H1 (cell line): ENCODE results near the gene PSMB1. TPM values are rescaled to one million over a fixed set of nuclear protein-coding genes. Genes with fewer than 3 reads are reported as not detected.
"Not testable (repeated sequence)": the region's sequence is repeated elsewhere in the genome, so short reads cannot be mapped to it uniquely, and the experiment has no call there.

Experiments
- CTCF ChIA-PET: fragments of 300-600 bp; sonication (Branson Sonifier 250); formaldehyde crosslinking; loops from one replicate; lab custom pipeline; 2021; ENCODE audit not compliant: partially characterized antibody; lab: Charles Lee
- POLR2A ChIA-PET: fragments of 300-600 bp; sonication (Branson Sonifier 250); formaldehyde crosslinking; loops from one replicate; lab custom pipeline; 2021; ENCODE audit warnings: inconsistent platforms; ENCODE audit not compliant: partially characterized antibody; lab: Charles Lee
- DNase-seq, 2 experiments: peaks; one replicate each; pipeline versions ENCODE4 v3.0.0 to v3.0.0-alpha.2; 2010 to 2022; ENCODE audit warnings: low spot score in 2 of 2, low read depth in 1 of 2, mixed read lengths in 1 of 2
- FAIRE-seq: peaks from 2 replicates; lab custom pipeline; 2011; peaks lifted over from hg19 to GRCh38; lab: Jason Lieb, UNC
- H2AFZ ChIP-seq: 2 replicates; pipeline ENCODE4 v1.8.1; 2012; ENCODE audit warnings: low read length, inconsistent platforms
- H2AK5ac ChIP-seq: 2 replicates; pipeline ENCODE4 v1.6.1; 2013; ENCODE audit warnings: low read depth, low read length
- H2BK120ac ChIP-seq: replicated peaks from 2 replicates; pipeline ENCODE3; 2013; ENCODE audit warnings: low read depth, low read length, inconsistent platforms
- H2BK12ac ChIP-seq: 2 replicates; pipeline ENCODE4 v1.6.1; 2013; ENCODE audit warnings: low read depth, low read length
- H2BK15ac ChIP-seq: 2 replicates; pipeline ENCODE4 v1.6.1; 2013; ENCODE audit warnings: low read length
- H2BK20ac ChIP-seq: 2 replicates; pipeline ENCODE4 v1.6.1; 2013; ENCODE audit warnings: low read length
- H2BK5ac ChIP-seq: 2 replicates; pipeline ENCODE4 v1.6.1; 2013; ENCODE audit warnings: low read depth, low read length
- H3K14ac ChIP-seq: 2 replicates; pipeline ENCODE4 v1.6.1; 2013; ENCODE audit warnings: inconsistent platforms; ENCODE audit not compliant: insufficient read length
- H3K18ac ChIP-seq: 2 replicates; pipeline ENCODE4 v1.6.1; 2013; ENCODE audit warnings: low read length; ENCODE audit errors: extremely low read depth
- H3K23ac ChIP-seq: 2 replicates; pipeline ENCODE4 v1.6.1; 2013; ENCODE audit warnings: inconsistent platforms; ENCODE audit not compliant: insufficient read length
- H3K23me2 ChIP-seq: 2 replicates; pipeline ENCODE4 v1.6.1; 2013; ENCODE audit warnings: low read depth, low read length
- H3K27ac ChIP-seq: 2 replicates; pipeline ENCODE4 v1.6.1; 2011; ENCODE audit warnings: low read depth, low read length, inconsistent platforms
- H3K27me3 ChIP-seq, 4 experiments: replicated peaks in 1 of 4; 1 replicate in 1 of 4; 2 replicates in 3 of 4; pipeline versions ENCODE4 v1.6.1 to v1.8.1; 2011 to 2013; ENCODE audit warnings: low read length in 3 of 4, mild to moderate bottlenecking in 3 of 4, inconsistent platforms in 2 of 4, mixed read lengths in 2 of 4, moderate library complexity in 1 of 4; ENCODE audit not compliant: control insufficient read depth in 3 of 4, insufficient read depth in 3 of 4; ENCODE audit errors: extremely low read depth in 1 of 4
- H3K36me3 ChIP-seq, 4 experiments: 2 replicates each; pipeline versions ENCODE4 v1.6.1 to v1.8.1; 2011 to 2013; ENCODE audit warnings: mild to moderate bottlenecking in 4 of 4, low read length in 3 of 4, moderate library complexity in 2 of 4, control low read depth in 1 of 4, inconsistent platforms in 1 of 4; ENCODE audit not compliant: insufficient read depth in 4 of 4, control insufficient read depth in 2 of 4
- H3K4ac ChIP-seq: replicated peaks from 2 replicates; pipeline ENCODE3; 2013; ENCODE audit warnings: low read length, low read depth, mixed read lengths, inconsistent platforms; ENCODE audit not compliant: insufficient read length
- H3K4me1 ChIP-seq, 4 experiments: replicated peaks in 1 of 4; 1 replicate in 1 of 4; 2 replicates in 3 of 4; pipeline versions ENCODE4 v1.6.1 to v1.8.1; 2011 to 2013; ENCODE audit warnings: low read length in 3 of 4, inconsistent platforms in 2 of 4, mixed read lengths in 1 of 4; ENCODE audit not compliant: insufficient read depth in 4 of 4, control insufficient read depth in 3 of 4
- H3K4me2 ChIP-seq, 2 experiments: 2 replicates each; pipeline versions ENCODE4 v1.6.1 to v1.8.1; 2011 to 2013; ENCODE audit warnings: low read depth in 2 of 2, low read length in 2 of 2, control low read depth in 1 of 2, inconsistent platforms in 1 of 2, mild to moderate bottlenecking in 1 of 2; ENCODE audit not compliant: insufficient read depth in 1 of 2
- H3K4me3 ChIP-seq, 4 experiments: fragments of 200-600, 300-600 bp in 1 of 4; sonication (generic), shearing (Covaris generic), sonication (Bioruptor Twin) in 1 of 4; 2 replicates each; pipeline versions ENCODE4 v1.5.1 to v1.8.1; 2011 to 2016; ENCODE audit warnings: low read length in 4 of 4, low read depth in 3 of 4, control low read depth in 2 of 4, inconsistent platforms in 2 of 4, mild to moderate bottlenecking in 2 of 4, mixed read lengths in 1 of 4, moderate library complexity in 1 of 4; ENCODE audit not compliant: insufficient read depth in 2 of 4; ENCODE audit errors: extremely low read depth in 1 of 4
- H3K56ac ChIP-seq: replicated peaks from 2 replicates; pipeline ENCODE3; 2013; ENCODE audit warnings: low read depth, mild to moderate bottlenecking, mixed read lengths, low read length, inconsistent platforms; ENCODE audit not compliant: insufficient read length
- H3K79me1 ChIP-seq: 2 replicates; pipeline ENCODE4 v1.6.1; 2013; ENCODE audit warnings: low read depth, low read length, control low read depth
- H3K79me2 ChIP-seq, 2 experiments: 2 replicates each; pipeline versions ENCODE4 v1.6.1 to v1.8.1; 2012 to 2013; ENCODE audit warnings: low read length in 2 of 2, mild to moderate bottlenecking in 2 of 2, inconsistent platforms in 1 of 2; ENCODE audit not compliant: insufficient read depth in 2 of 2, control insufficient read depth in 1 of 2
- H3K9ac ChIP-seq, 4 experiments: replicated peaks in 1 of 4; 1 replicate in 1 of 4; 2 replicates in 3 of 4; pipeline versions ENCODE4 v1.6.1 to v1.8.1; 2011 to 2013; ENCODE audit warnings: low read depth in 3 of 4, low read length in 3 of 4, control low read depth in 2 of 4, mild to moderate bottlenecking in 2 of 4, moderate library complexity in 2 of 4, inconsistent platforms in 1 of 4; ENCODE audit errors: extremely low read depth in 1 of 4
- H3K9me3 ChIP-seq, 2 experiments: 2 replicates each; pipeline versions ENCODE4 v1.6.1 to v1.8.1; 2012 to 2013; ENCODE audit warnings: mild to moderate bottlenecking in 2 of 2, moderate library complexity in 2 of 2, control low read depth in 1 of 2, inconsistent platforms in 1 of 2, low read depth in 1 of 2, low read length in 1 of 2, mixed read lengths in 1 of 2; ENCODE audit not compliant: insufficient read depth in 2 of 2
- H4K20me1 ChIP-seq, 2 experiments: replicated peaks in 1 of 2; 2 replicates each; pipeline versions ENCODE3 to v1.8.1; 2011 to 2013; ENCODE audit warnings: inconsistent platforms in 2 of 2, low read length in 2 of 2, mild to moderate bottlenecking in 1 of 2; ENCODE audit not compliant: insufficient read depth in 2 of 2, control insufficient read depth in 1 of 2
- H4K5ac ChIP-seq: 2 replicates; pipeline ENCODE4 v1.6.1; 2013; ENCODE audit warnings: low read length, low read depth, mixed read lengths, inconsistent platforms; ENCODE audit not compliant: insufficient read length
- H4K8ac ChIP-seq: 2 replicates; pipeline ENCODE4 v1.8.0; 2013; ENCODE audit warnings: mild to moderate bottlenecking, moderate library complexity, low read length, inconsistent platforms; ENCODE audit not compliant: insufficient read depth; ENCODE audit errors: extremely low read depth
- H4K91ac ChIP-seq: replicated peaks from 2 replicates; pipeline ENCODE3; 2013; ENCODE audit warnings: low read length, mixed read lengths, inconsistent platforms; ENCODE audit not compliant: insufficient read length
- WGBS, 2 experiments: shearing (Covaris generic) in 1 of 2; methylation state at CpG; one replicate each; pipeline versions ENCODE4 v1.1.6 to v1.1.7; 2013 to 2015; ENCODE audit warnings: low lambda C conversion rate in 2 of 2, mixed read lengths in 2 of 2, inconsistent platforms in 1 of 2, low coverage in 1 of 2, missing lambda C conversion rate in 1 of 2; ENCODE audit not compliant: insufficient replicate concordance in 2 of 2, insufficient coverage in 1 of 2, insufficient read length in 1 of 2; ENCODE audit errors: extremely low coverage in 1 of 2, missing lambda C conversion rate in 1 of 2; 5-methylcytosine and 5-hydroxymethylcytosine counted together
- polyA plus RNA-seq, 7 experiments: library from polyadenylated mRNA; depleted of rRNA in 3 of 7; stranded (reverse) in 5 of 7; unstranded in 2 of 7; fragments of >200 nt in 5 of 7; fragments of 200-250 nt in 2 of 7; gene quantifications; 1 replicate in 5 of 7; 2 replicates in 1 of 7; 4 replicates in 1 of 7; pipeline versions ENCODE4 v1.2.1 to v1.2.3, GENCODE V29; 2011 to 2013; ENCODE audit warnings: missing spikeins in 2 of 7, mixed read lengths in 2 of 7
- total RNA-seq: library from RNA; stranded (reverse); fragmentation: NEBNext Ultra II Directional; extraction: Animal tissue kit (Norgen Biotek cat#: 25700); gene quantifications from 2 replicates; pipeline ENCODE4 v1.2.1, GENCODE V29; 2021

Gene PSMB1
- total and polyA plus RNA-seq, 2 of the 8 experiments (the other 6 are each of a cell fraction or from before 2014, with no cell fraction given): 237 to 609 TPM

DNA sequence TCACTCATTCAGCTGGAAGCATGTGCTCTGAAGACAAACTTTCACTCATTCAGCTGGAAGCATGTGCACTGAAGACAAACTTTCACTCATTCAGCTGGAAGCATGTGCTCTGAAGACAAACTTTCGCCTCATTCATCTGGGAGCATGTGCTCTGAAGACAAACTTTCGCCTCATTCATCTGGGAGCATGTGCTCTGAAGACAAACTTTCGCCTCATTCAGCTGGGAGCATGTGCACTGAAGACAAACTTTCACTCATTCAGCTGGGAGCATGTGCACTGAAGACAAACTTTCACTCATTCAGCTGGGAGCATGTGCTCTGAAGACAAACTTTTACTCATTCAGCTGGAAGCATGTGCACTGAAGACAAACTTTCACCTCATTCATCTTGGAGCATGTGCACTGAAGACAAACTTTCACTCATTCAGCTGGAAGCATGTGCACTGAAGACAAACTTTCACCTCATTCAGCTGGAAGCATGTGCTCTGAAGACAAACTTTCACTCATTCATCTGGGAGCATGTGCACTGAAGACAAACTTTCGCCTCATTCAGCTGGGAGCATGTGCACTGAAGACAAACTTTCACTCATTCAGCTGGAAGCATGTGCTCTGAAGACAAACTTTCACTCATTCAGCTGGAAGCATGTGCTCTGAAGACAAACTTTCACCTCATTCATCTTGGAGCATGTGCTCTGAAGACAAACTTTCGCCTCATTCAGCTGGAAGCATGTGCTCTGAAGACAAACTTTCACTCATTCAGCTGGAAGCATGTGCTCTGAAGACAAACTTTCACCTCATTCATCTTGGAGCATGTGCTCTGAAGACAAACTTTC, 44.0 kb downstream of the PSMB1 start:
- H3K79me1 ChIP-seq, H4K5ac ChIP-seq, FAIRE-seq, H3K14ac ChIP-seq, H2AFZ ChIP-seq, H3K9ac ChIP-seq, H3K4me1 ChIP-seq, POLR2A ChIA-PET, H3K4ac ChIP-seq, DNase-seq, H2BK5ac ChIP-seq, H3K36me3 ChIP-seq, H2BK15ac ChIP-seq, H3K4me3 ChIP-seq, H3K4me2 ChIP-seq, H3K23me2 ChIP-seq, H2BK12ac ChIP-seq, H2BK20ac ChIP-seq, H3K18ac ChIP-seq, H4K91ac ChIP-seq, H3K27ac ChIP-seq, H2AK5ac ChIP-seq, H2BK120ac ChIP-seq, H3K23ac ChIP-seq, H3K79me2 ChIP-seq, H3K9me3 ChIP-seq, H4K8ac ChIP-seq, H3K56ac ChIP-seq, H3K27me3 ChIP-seq, H4K20me1 ChIP-seq: not testable (repeated sequence)
- whole genome bisulfite sequencing, 2 experiments: 87% methylated on average over 5 of the region's 5 CpGs; no CpG with 5 or more reads in 1 of the 2 experiments
- CTCF ChIA-PET: interaction anchor here (0.6 to 1.6 kb wide), 3 partner anchors 22 to 678 kb away, joined by 3 to 4 read pairs (median 4); no protein-coding TSS in a partner anchor
